SK-N-SH (cell line): ENCODE data around the gene IMPG2. TPM values are rescaled to one million over a fixed set of nuclear protein-coding genes. Genes with fewer than 3 reads are reported as not detected.

ENCODE experiments used
- CTCF ChIA-PET: fragments of 300-600, 350-600 bp; formaldehyde crosslinking; extraction: SDS; loops from one replicate; lab custom pipeline; 2021; lab: Yijun Ruan, JAX
- POLR2A ChIA-PET: fragments of 350-600 bp; sonication (Branson Sonifier 250); formaldehyde crosslinking; extraction: SDS; loops from one replicate; lab custom pipeline; 2020; ENCODE audit warnings: antibody characterized with exemption, inconsistent platforms; lab: Yijun Ruan, JAX
- DNase-seq: peaks from one replicate; pipeline ENCODE4 v3.0.0; 2012
- H2AFZ ChIP-seq: fragments of 200-600 bp; sonication (generic); 2 replicates; pipeline ENCODE4 v1.8.1; 2016; ENCODE audit warnings: antibody characterized with exemption, mild to moderate bottlenecking, low read depth
- H3F3A ChIP-seq: fragments of 200-600 bp; sonication (generic); replicated peaks from 2 replicates; pipeline ENCODE3; 2016; ENCODE audit warnings: antibody characterized with exemption, mild to moderate bottlenecking; ENCODE audit not compliant: insufficient read depth
- H3K27ac ChIP-seq, 2 experiments: fragments of 200-500 bp in 1 of 2; fragments of 200-600 bp in 1 of 2; sonication (Bioruptor generic) in 1 of 2; sonication (generic), shearing (Covaris generic) in 1 of 2; 2 replicates each; pipeline versions ENCODE4 v1.5.1 to v1.6.1; 2014 to 2016; ENCODE audit warnings: low read depth in 2 of 2, inconsistent platforms in 1 of 2, low read length in 1 of 2, mild to moderate bottlenecking in 1 of 2, mixed read lengths in 1 of 2
- H3K27me3 ChIP-seq: fragments of 200-600 bp; sonication (generic), shearing (Covaris generic); 2 replicates; pipeline ENCODE4 v1.6.1; 2016; ENCODE audit warnings: mixed run types; ENCODE audit not compliant: insufficient read depth
- H3K36me3 ChIP-seq, 2 experiments: fragments of 200-500 bp in 1 of 2; fragments of 200-600 bp in 1 of 2; sonication (Bioruptor generic) in 1 of 2; sonication (generic) in 1 of 2; replicated peaks in 1 of 2; 2 replicates each; pipeline versions ENCODE3 to v1.5.1; 2014 to 2016; ENCODE audit warnings: low read length in 1 of 2, mild to moderate bottlenecking in 1 of 2; ENCODE audit not compliant: insufficient read depth in 2 of 2, control insufficient read depth in 1 of 2
- H3K4me1 ChIP-seq, 2 experiments: fragments of 200-500 bp in 1 of 2; fragments of 200-600 bp in 1 of 2; sonication (Bioruptor generic) in 1 of 2; sonication (generic), shearing (Covaris generic) in 1 of 2; 2 replicates each; pipeline versions ENCODE4 v1.5.1 to v1.6.1; 2014 to 2016; ENCODE audit warnings: low read depth in 1 of 2, low read length in 1 of 2, mixed run types in 1 of 2; ENCODE audit not compliant: insufficient read depth in 2 of 2, control insufficient read depth in 1 of 2
- H3K4me2 ChIP-seq: fragments of 200-600 bp; sonication (generic), shearing (Covaris generic); 2 replicates; pipeline ENCODE4 v1.6.1; 2017; ENCODE audit warnings: mixed run types
- H3K4me3 ChIP-seq, 2 experiments: fragments of 200-500 bp in 1 of 2; fragments of 200-600 bp in 1 of 2; sonication (Bioruptor generic) in 1 of 2; sonication (generic), shearing (Covaris generic) in 1 of 2; 2 replicates each; pipeline versions ENCODE4 v1.5.1 to v1.8.1; 2014 to 2016; ENCODE audit warnings: low read depth in 2 of 2, inconsistent platforms in 1 of 2, low read length in 1 of 2, mild to moderate bottlenecking in 1 of 2, mixed read lengths in 1 of 2, moderate library complexity in 1 of 2
- H3K79me2 ChIP-seq: fragments of 200-600 bp; sonication (generic); 2 replicates; pipeline ENCODE4 v1.8.1; 2017; ENCODE audit warnings: mild to moderate bottlenecking; ENCODE audit not compliant: insufficient read depth
- H3K9ac ChIP-seq: fragments of 200-600 bp; sonication (generic); 2 replicates; pipeline ENCODE4 v1.6.1; 2017; ENCODE audit warnings: mixed run types
- H3K9me2 ChIP-seq: fragments of 200-600 bp; sonication (generic); 2 replicates; pipeline ENCODE4 v1.6.1; 2017; ENCODE audit warnings: mixed run types
- H3K9me3 ChIP-seq: fragments of 200-600 bp; sonication (generic); 2 replicates; pipeline ENCODE4 v1.6.1; 2017; ENCODE audit warnings: mixed run types, mild to moderate bottlenecking, moderate library complexity
- H4K20me1 ChIP-seq: fragments of 200-600 bp; sonication (generic); 2 replicates; pipeline ENCODE4 v1.6.1; 2017; ENCODE audit warnings: mild to moderate bottlenecking, mixed run types; ENCODE audit not compliant: insufficient read depth
- EZH2phosphoT487 ChIP-seq: fragments of 200-600 bp; sonication (generic); IDR thresholded peaks from 2 replicates; pipeline ENCODE4 v1.6.1; 2017; ENCODE audit warnings: low read depth, mixed run types, mild to moderate bottlenecking, antibody characterized with exemption, moderate library complexity, borderline replicate concordance
- FOXJ3 ChIP-seq: sonication (generic); formaldehyde crosslinking; IDR thresholded peaks from 2 replicates; pipeline ENCODE4 v1.5.1; 2020; ENCODE audit warnings: mild to moderate bottlenecking, missing genetic modification reagents
- FOXM1 ChIP-seq: IDR thresholded peaks from 2 replicates; pipeline ENCODE4 v1.4.0; 2012; ENCODE audit warnings: low read depth, mild to moderate bottlenecking
- GATA2 ChIP-seq: sonication (generic); formaldehyde crosslinking; IDR thresholded peaks from 2 replicates; pipeline ENCODE4 v1.5.0; 2020; ENCODE audit warnings: mild to moderate bottlenecking, missing genetic modification reagents
- IRF3 ChIP-seq: fragments of 150-350 bp; IDR thresholded peaks from 2 replicates; pipeline ENCODE4 v1.6.1; 2016; ENCODE audit warnings: mild to moderate bottlenecking, low read depth, low read length
- JUND ChIP-seq: IDR thresholded peaks from 2 replicates; pipeline ENCODE4 v1.4.0; 2012
- MAX ChIP-seq: IDR thresholded peaks from 2 replicates; pipeline ENCODE4 v1.4.0; 2012; ENCODE audit warnings: low read depth
- RAD21 ChIP-seq: IDR thresholded peaks from 2 replicates; pipeline ENCODE4 v1.6.1; 2012; ENCODE audit warnings: mild to moderate bottlenecking, low read length
- RFX5 ChIP-seq: IDR thresholded peaks from 2 replicates; pipeline ENCODE4 v1.6.1; 2012; ENCODE audit warnings: mild to moderate bottlenecking, improper control_type of control experiment, low read length
- RXRA ChIP-seq: IDR thresholded peaks from 2 replicates; pipeline ENCODE4 v1.4.0; 2012; ENCODE audit warnings: low read depth, mild to moderate bottlenecking, borderline replicate concordance
- TCF12 ChIP-seq: IDR thresholded peaks from 2 replicates; pipeline ENCODE4 v1.4.0; 2012
- YY1 ChIP-seq: IDR thresholded peaks from 2 replicates; pipeline ENCODE4 v1.4.0; 2012; ENCODE audit warnings: low read depth, mild to moderate bottlenecking
- ZBTB33 ChIP-seq: IDR thresholded peaks from 2 replicates; pipeline ENCODE4 v1.4.0; 2012; ENCODE audit warnings: low read depth, borderline replicate concordance
- WGBS: methylation state at CpG from one replicate; pipeline ENCODE4 v1.1.6; 2017; ENCODE audit warnings: low lambda C conversion rate; 5-methylcytosine and 5-hydroxymethylcytosine counted together
- polyA plus RNA-seq, 3 experiments: library from polyadenylated mRNA; depleted of rRNA; stranded (reverse); fragments of >200 nt; gene quantifications; 2 replicates each; pipeline ENCODE4 v1.2.3, GENCODE V29; 2012
- TF ChIP-seq, protein P1 (sequence below): IDR thresholded peaks from 2 replicates; pipeline ENCODE4 v1.6.1; 2012; ENCODE audit warnings: mild to moderate bottlenecking, low read depth, low read length, moderate library complexity

The IMPG2 gene
- polyA plus RNA-seq, 1 of the 3 experiments (the other 2 are of a cell fraction): 0.03 TPM

DNA sequence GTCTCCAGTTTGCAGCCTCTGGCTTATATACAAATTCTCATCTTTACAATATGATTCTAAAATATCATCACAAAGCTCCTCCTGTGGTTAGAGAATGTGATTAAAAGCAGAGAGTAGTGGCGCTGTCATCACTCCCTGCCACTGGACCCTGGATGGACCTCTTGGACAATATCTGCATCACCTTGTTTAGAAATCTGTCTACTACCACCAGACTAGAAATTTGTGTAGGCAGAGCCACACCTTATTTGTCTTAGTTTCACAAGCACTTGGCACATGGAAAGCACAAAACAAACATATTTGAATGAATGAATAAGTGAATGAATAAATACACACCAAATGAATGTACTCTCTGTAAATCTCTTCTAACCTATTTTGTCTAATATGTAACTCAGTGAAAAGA lies 68.1 kb downstream of the IMPG2 start:
- no peak overlapping the region for H3K4me2 ChIP-seq
- no peak overlapping the region for H3K9ac ChIP-seq
- no peaks in the 10 kb centered on the region for H3F3A ChIP-seq
- no peaks in the 10 kb centered on the region for H3K9me2 ChIP-seq
- H3K9me3 ChIP-seq: no peaks in the 10 kb centered on the region
- H3K79me2 ChIP-seq: no peaks in the 10 kb centered on the region
- no peaks in the 10 kb centered on the region for H4K20me1 ChIP-seq
- no peaks in the 10 kb centered on the region for H3K36me3 ChIP-seq
- ChIA-PET POLR2A (no interaction called here), CTCF (no interaction called here)
- no peak overlapping the region for H3K27ac ChIP-seq
- no peaks in the 10 kb centered on the region for H3K4me1 ChIP-seq
- DNase-seq: no peak
- no peaks in the 10 kb centered on the region for H3K27me3 ChIP-seq
- no peak for TF ChIP-seq GATA2 (CRISPR knock-in tag)
- TF ChIP-seq TCF12: no peak
- no peak for TF ChIP-seq IRF3
- no peak for TF ChIP-seq FOXM1
- no peak for TF ChIP-seq JUND
- no peak for TF ChIP-seq RAD21
- WGBS: 62% methylated on average over 1 of the region's 1 CpG
- no peak overlapping the region for H2AFZ ChIP-seq
- no peak overlapping the region for H3K4me3 ChIP-seq

DNA sequence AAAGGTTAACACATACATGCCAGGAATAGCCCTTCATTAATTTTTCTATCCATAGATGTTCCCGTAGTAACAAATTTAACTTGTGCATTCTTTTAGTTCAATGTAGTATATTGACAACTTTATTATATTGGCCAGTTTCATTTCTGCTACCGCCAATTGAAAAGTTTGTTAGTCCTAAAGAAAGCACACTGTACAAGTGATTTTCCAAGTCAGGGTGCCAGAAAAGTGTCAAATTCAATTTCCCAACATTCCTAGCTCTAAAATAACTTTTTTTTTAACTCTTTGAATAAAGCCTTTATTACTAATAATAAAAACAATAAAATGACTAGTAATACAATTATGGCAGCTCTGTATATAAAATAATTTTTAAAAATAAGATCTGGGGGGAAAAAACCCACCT lies 68.9 kb downstream of the IMPG2 start:
- Histone ChIP-seq H3K9me3 (no peaks in the 10 kb centered on the region), H3K27ac (no peak overlapping the region), H3K27me3 (no peaks in the 10 kb centered on the region), H3K79me2 (no peaks in the 10 kb centered on the region), H3K4me1 (no peaks in the 10 kb centered on the region), H2AFZ (no peak overlapping the region), H3K9me2 (no peaks in the 10 kb centered on the region), H3K4me2 (no peak overlapping the region), H3K36me3 (no peaks in the 10 kb centered on the region), H3K9ac (no peak overlapping the region), H4K20me1 (no peaks in the 10 kb centered on the region), H3K4me3 (no peak overlapping the region), H3F3A (no peaks in the 10 kb centered on the region)
- ChIA-PET CTCF (interaction anchor here (1.2 to 1.3 kb wide), 2 partner anchors 17 to 23 kb away, joined by 3 read pairs; no protein-coding TSS in a partner anchor), POLR2A (no interaction called here)
- DNase-seq: no peak
- 78% methylated on average over 2 of the region's 2 CpGs for WGBS
- no peak for TF ChIP-seq MAX

- H3K79me2 ChIP-seq: no peaks in the 10 kb centered on the region
These were observed 70.9 kb downstream of the IMPG2 start for GRCh38 chr3:101249522-101249921.

More at GRCh38 chr3:101249522-101249921, 70.9 kb downstream of the IMPG2 start:
- Histone ChIP-seq H3K9me3 (no peaks in the 10 kb centered on the region), H3K9me2 (no peaks in the 10 kb centered on the region), H3K4me1 (no peaks in the 10 kb centered on the region)
- no peak for TF ChIP-seq ZBTB33
- no peak for TF ChIP-seq EZH2phosphoT487
- TF ChIP-seq RXRA: no peak
- TF ChIP-seq, protein P1, sequence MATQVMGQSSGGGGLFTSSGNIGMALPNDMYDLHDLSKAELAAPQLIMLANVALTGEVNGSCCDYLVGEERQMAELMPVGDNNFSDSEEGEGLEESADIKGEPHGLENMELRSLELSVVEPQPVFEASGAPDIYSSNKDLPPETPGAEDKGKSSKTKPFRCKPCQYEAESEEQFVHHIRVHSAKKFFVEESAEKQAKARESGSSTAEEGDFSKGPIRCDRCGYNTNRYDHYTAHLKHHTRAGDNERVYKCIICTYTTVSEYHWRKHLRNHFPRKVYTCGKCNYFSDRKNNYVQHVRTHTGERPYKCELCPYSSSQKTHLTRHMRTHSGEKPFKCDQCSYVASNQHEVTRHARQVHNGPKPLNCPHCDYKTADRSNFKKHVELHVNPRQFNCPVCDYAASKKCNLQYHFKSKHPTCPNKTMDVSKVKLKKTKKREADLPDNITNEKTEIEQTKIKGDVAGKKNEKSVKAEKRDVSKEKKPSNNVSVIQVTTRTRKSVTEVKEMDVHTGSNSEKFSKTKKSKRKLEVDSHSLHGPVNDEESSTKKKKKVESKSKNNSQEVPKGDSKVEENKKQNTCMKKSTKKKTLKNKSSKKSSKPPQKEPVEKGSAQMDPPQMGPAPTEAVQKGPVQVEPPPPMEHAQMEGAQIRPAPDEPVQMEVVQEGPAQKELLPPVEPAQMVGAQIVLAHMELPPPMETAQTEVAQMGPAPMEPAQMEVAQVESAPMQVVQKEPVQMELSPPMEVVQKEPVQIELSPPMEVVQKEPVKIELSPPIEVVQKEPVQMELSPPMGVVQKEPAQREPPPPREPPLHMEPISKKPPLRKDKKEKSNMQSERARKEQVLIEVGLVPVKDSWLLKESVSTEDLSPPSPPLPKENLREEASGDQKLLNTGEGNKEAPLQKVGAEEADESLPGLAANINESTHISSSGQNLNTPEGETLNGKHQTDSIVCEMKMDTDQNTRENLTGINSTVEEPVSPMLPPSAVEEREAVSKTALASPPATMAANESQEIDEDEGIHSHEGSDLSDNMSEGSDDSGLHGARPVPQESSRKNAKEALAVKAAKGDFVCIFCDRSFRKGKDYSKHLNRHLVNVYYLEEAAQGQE: no peak
- TF ChIP-seq FOXJ3 (CRISPR knock-in tag): no peak
- TF ChIP-seq YY1: no peak
- no peak for TF ChIP-seq GATA2 (CRISPR knock-in tag)
- TF ChIP-seq RFX5: no peak
- TF ChIP-seq, all 33 proteins: peak for 0
- no peak overlapping the region for H3K4me3 ChIP-seq
- no peak overlapping the region for H3K9ac ChIP-seq
- WGBS: 72% methylated on average over 3 of the region's 3 CpGs
- no peaks in the 10 kb centered on the region for H3K27me3 ChIP-seq
- DNase-seq: no peak
- H3K36me3 ChIP-seq: no peaks in the 10 kb centered on the region
- no peak overlapping the region for H3K27ac ChIP-seq
- H4K20me1 ChIP-seq: no peaks in the 10 kb centered on the region
- H2AFZ ChIP-seq: no peak overlapping the region
- no peak overlapping the region for H3K4me2 ChIP-seq
- ChIA-PET POLR2A (no interaction called here), CTCF (no interaction called here)
- no peaks in the 10 kb centered on the region for H3F3A ChIP-seq
